Suprapubic skin (tissue), 4 donors: Measurements from ENCODE around the gene POU3F2. TPM values are rescaled to one million over a fixed set of nuclear protein-coding genes. Genes with fewer than 3 reads are reported as not detected.

Source experiments
- DNase-seq, 2 donors: peaks; one replicate each; pipeline ENCODE4 v3.0.0-alpha.2; 2019; ENCODE audit warnings: low spot score in 2 of 2
- H3K27ac ChIP-seq: fragments of 200-600 bp; sonication (generic); one replicate; pipeline ENCODE4 v1.5.1; 2019
- H3K27me3 ChIP-seq: fragments of 200-600 bp; sonication (generic); one replicate; pipeline ENCODE4 v1.5.1; 2019
- H3K36me3 ChIP-seq: fragments of 200-600 bp; sonication (generic); one replicate; pipeline ENCODE4 v1.5.1; 2019
- H3K4me1 ChIP-seq: fragments of 200-600 bp; sonication (generic); one replicate; pipeline ENCODE4 v1.5.1; 2019
- H3K4me3 ChIP-seq: fragments of 200-600 bp; sonication (generic); one replicate; pipeline ENCODE4 v1.5.1; 2019; ENCODE audit warnings: mild to moderate bottlenecking
- H3K9me3 ChIP-seq: fragments of 200-600 bp; sonication (generic); one replicate; pipeline ENCODE4 v1.5.1; 2019
- EP300 ChIP-seq: sonication (generic); formaldehyde crosslinking; IDR thresholded peaks from one replicate; pipeline ENCODE4 v1.6.1; 2017; ENCODE audit warnings: antibody characterized with exemption
- POLR2A ChIP-seq, 2 donors: fragments of 450-650 bp; IDR thresholded peaks; one replicate each; pipeline ENCODE4 v1.6.1; 2017; ENCODE audit warnings: antibody characterized with exemption in 2 of 2, mild to moderate bottlenecking in 2 of 2, moderate library complexity in 2 of 2
- POLR2AphosphoS5 ChIP-seq, 3 donors: sonication (generic); formaldehyde crosslinking; IDR thresholded peaks; one replicate each; pipeline ENCODE4 v1.6.1; 2017; ENCODE audit warnings: antibody characterized with exemption in 3 of 3
- WGBS: methylation state at CpG from one replicate; pipeline ENCODE4 v1.1.5; 2018; 5-methylcytosine and 5-hydroxymethylcytosine counted together
- total RNA-seq, 4 donors: library from RNA; depleted of rRNA; stranded (reverse); fragments of >200 nt; gene quantifications; one replicate each; pipeline ENCODE4 v1.1.0, GENCODE V29; 2016
- TF ChIP-seq, protein P1 (sequence below), 2 donors: fragments of 200-600 bp in 1 of 2; fragments of 450-650 bp in 1 of 2; sonication (generic) in 1 of 2; IDR thresholded peaks; one replicate each; pipeline ENCODE4 v1.5.1; 2016 to 2019; ENCODE audit warnings: antibody characterized with exemption in 2 of 2, mild to moderate bottlenecking in 1 of 2, moderate library complexity in 1 of 2

The POU3F2 gene
- total RNA-seq, 4 donors from 2014 or later, result not detected

GRCh38 chr6:98831057-98831958 lies 3.1 kb upstream of the POU3F2 start:
- Histone ChIP-seq H3K4me1 (peaks cover 63% of the 10 kb centered on the region), H3K27me3 (peaks cover 96% of the 10 kb centered on the region), H3K36me3 (no peaks in the 10 kb centered on the region), H3K4me3 (peak overlapping the region; percentile 5), H3K27ac (no peak overlapping the region), H3K9me3 (no peaks in the 10 kb centered on the region)
- TF ChIP-seq, protein P1, sequence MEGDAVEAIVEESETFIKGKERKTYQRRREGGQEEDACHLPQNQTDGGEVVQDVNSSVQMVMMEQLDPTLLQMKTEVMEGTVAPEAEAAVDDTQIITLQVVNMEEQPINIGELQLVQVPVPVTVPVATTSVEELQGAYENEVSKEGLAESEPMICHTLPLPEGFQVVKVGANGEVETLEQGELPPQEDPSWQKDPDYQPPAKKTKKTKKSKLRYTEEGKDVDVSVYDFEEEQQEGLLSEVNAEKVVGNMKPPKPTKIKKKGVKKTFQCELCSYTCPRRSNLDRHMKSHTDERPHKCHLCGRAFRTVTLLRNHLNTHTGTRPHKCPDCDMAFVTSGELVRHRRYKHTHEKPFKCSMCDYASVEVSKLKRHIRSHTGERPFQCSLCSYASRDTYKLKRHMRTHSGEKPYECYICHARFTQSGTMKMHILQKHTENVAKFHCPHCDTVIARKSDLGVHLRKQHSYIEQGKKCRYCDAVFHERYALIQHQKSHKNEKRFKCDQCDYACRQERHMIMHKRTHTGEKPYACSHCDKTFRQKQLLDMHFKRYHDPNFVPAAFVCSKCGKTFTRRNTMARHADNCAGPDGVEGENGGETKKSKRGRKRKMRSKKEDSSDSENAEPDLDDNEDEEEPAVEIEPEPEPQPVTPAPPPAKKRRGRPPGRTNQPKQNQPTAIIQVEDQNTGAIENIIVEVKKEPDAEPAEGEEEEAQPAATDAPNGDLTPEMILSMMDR (IDR thresholded peaks at IDR 0.05), result no peak
- TF ChIP-seq POLR2AphosphoS5 (IDR thresholded peaks at IDR 0.05) (no peak), POLR2A (IDR thresholded peaks at IDR 0.05) (no peak), EP300 (no peak)
- no peak for DNase-seq
- 5% methylated on average over 14 of the region's 58 CpGs for WGBS

DNA sequence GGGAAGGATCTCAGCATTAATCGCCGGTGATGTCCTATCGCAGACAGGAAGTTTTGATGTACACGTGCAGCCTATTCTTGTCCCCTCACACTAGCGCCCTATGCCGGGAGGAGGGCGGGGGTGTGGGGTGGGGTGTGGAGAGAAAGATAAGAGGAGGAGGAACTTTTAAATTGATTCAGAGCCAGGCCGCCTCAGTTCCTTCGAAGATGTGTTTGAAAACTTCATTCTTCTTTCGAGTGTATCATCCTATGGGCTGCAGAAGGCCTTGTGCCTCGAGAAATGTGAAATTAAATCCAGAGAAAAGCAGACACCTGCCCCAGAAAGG lies 2.5 kb upstream of the POU3F2 start:
- H3K4me1 ChIP-seq, result peaks cover 63% of the 10 kb centered on the region
- no peak for TF ChIP-seq EP300
- no peak for TF ChIP-seq POLR2A (IDR thresholded peaks at IDR 0.05)
- no peak for TF ChIP-seq POLR2AphosphoS5 (IDR thresholded peaks at IDR 0.05)
- TF ChIP-seq, protein P1 (IDR thresholded peaks at IDR 0.05), result no peak
- H3K27me3 ChIP-seq, result peaks cover 96% of the 10 kb centered on the region
- no peak for DNase-seq
- H3K27ac ChIP-seq, result no peak overlapping the region
- H3K4me3 ChIP-seq, result peak overlapping the region; percentile 62
- H3K36me3 ChIP-seq, result no peaks in the 10 kb centered on the region
- H3K9me3 ChIP-seq, result no peaks in the 10 kb centered on the region
- WGBS, result 7% methylated on average over 11 of the region's 11 CpGs

GRCh38 chr6:98832284-98833056 lies 1.9 kb upstream of the POU3F2 start:
- no peak for DNase-seq
- no peaks in the 10 kb centered on the region for H3K36me3 ChIP-seq
- TF ChIP-seq POLR2AphosphoS5 (IDR thresholded peaks at IDR 0.05), result no peak
- no peak for TF ChIP-seq POLR2A (IDR thresholded peaks at IDR 0.05)
- no peak for TF ChIP-seq EP300
- TF ChIP-seq, protein P1 (IDR thresholded peaks at IDR 0.05), result no peak
- no peaks in the 10 kb centered on the region for H3K9me3 ChIP-seq
- peaks cover 96% of the 10 kb centered on the region for H3K27me3 ChIP-seq
- H3K27ac ChIP-seq, result no peak overlapping the region
- H3K4me3 ChIP-seq, result peak overlapping the region; percentile 62
- 0% methylated on average over 20 of the region's 59 CpGs for WGBS
- peaks cover 60% of the 10 kb centered on the region for H3K4me1 ChIP-seq

GRCh38 chr6:98833057-98833306 lies 1.4 kb upstream of the POU3F2 start:
- H3K27me3 ChIP-seq, result peaks cover 96% of the 10 kb centered on the region
- DNase-seq, result peak in 1 of 2 donors; percentile 77
- H3K36me3 ChIP-seq, result no peaks in the 10 kb centered on the region
- no peaks in the 10 kb centered on the region for H3K9me3 ChIP-seq
- WGBS, result 0% methylated on average over 2 of the region's 26 CpGs
- H3K4me3 ChIP-seq, result peak overlapping the region; percentile 62
- H3K4me1 ChIP-seq, result peaks cover 55% of the 10 kb centered on the region
- TF ChIP-seq, protein P1 (IDR thresholded peaks at IDR 0.05), result no peak
- no peak for TF ChIP-seq POLR2A (IDR thresholded peaks at IDR 0.05)
- TF ChIP-seq EP300, result no peak
- no peak for TF ChIP-seq POLR2AphosphoS5 (IDR thresholded peaks at IDR 0.05)
- no peak overlapping the region for H3K27ac ChIP-seq
